NK-92 (cell line): ENCODE measurements around the gene PKDCC.

Experiments
- DNase-seq: peaks from one replicate; lab custom pipeline; 2025; ENCODE audit not compliant: unreplicated experiment; lab: John Stamatoyannopoulos, UW

Gene PKDCC

GRCh38 chr2:42049221-42050009, 1.6 kb downstream of the PKDCC start:
- no peak for DNase-seq

GRCh38 chr2:42050010-42050702, 2.3 kb downstream of the PKDCC start:
- DNase-seq = no peak

- DNase-seq = no peak
These were observed 3.1 kb downstream of the PKDCC start for GRCh38 chr2:42050703-42051542.

GRCh38 chr2:42051543-42052235, 3.9 kb downstream of the PKDCC start:
- DNase-seq = no peak

GRCh38 chr2:42052702-42053481, 5.1 kb downstream of the PKDCC start:
- no peak for DNase-seq

GRCh38 chr2:42053482-42053790, 5.6 kb downstream of the PKDCC start:
- DNase-seq = no peak

- DNase-seq = no peak
These were observed 6.2 kb downstream of the PKDCC start for GRCh38 chr2:42053791-42054701.

- no peak for DNase-seq
These were observed 7.1 kb downstream of the PKDCC start for GRCh38 chr2:42054714-42055430.

GRCh38 chr2:42055573-42056514, 8.0 kb downstream of the PKDCC start:
- no peak for DNase-seq

GRCh38 chr2:42057159-42057901, 9.5 kb downstream of the PKDCC start:
- no peak for DNase-seq

GRCh38 chr2:42057902-42058450, 10.2 kb downstream of the PKDCC start:
- no peak for DNase-seq

GRCh38 chr2:42059261-42059898, 11.6 kb downstream of the PKDCC start:
- DNase-seq = no peak

- no peak for DNase-seq
These were observed 12.2 kb downstream of the PKDCC start for GRCh38 chr2:42060028-42060427.

- no peak for DNase-seq
These were observed 13.1 kb downstream of the PKDCC start for GRCh38 chr2:42060718-42061619.

- no peak for DNase-seq
These were observed 14.0 kb downstream of the PKDCC start for GRCh38 chr2:42061839-42062238.
